ENCODE results near the gene HPCAL4.
A peak's percentile ranks its signal among the peaks of the same experiment; 100 is the strongest.

The HPCAL4 gene

GRCh38 chr1:39679821-39680220 lies 11.4 kb downstream of the HPCAL4 start:
- no peak for DNase-seq
- Histone ChIP-seq H3K27ac (ENCODE audit: low read length) (peak overlapping the region; percentile 85; the same call in 1 of the 2 replicates), H3K9me3 (replicated peaks; ENCODE audit: insufficient read depth, low read length) (no peaks in the 10 kb centered on the region), H4K20me1 (ENCODE audit: insufficient read depth, low read length) (no peaks in the 10 kb centered on the region), H2AFZ (ENCODE audit: low read length) (0 out of 2 replicates have a peak overlapping the region, but pooled peaks have one; percentile 32), H3K4me1 (ENCODE audit: low read length) (peaks cover 27% of the 10 kb centered on the region), H3K27me3 (replicated peaks; ENCODE audit: insufficient read depth, low read length) (no peaks in the 10 kb centered on the region), H3K36me3 (replicated peaks; ENCODE audit: insufficient read depth, low read length) (no peaks in the 10 kb centered on the region), H3F3A (ENCODE audit: insufficient read depth, low read length) (peaks cover 23% of the 10 kb centered on the region), H3K4me3 (ENCODE audit: low read length) (no peak overlapping the region), H3K9me2 (replicated peaks; ENCODE audit: insufficient read depth, low read length) (no peaks in the 10 kb centered on the region), H3K79me2 (ENCODE audit: low read length) (no peaks in the 10 kb centered on the region), H3K4me2 (ENCODE audit: low read depth, low read length) (no peak overlapping the region), H3K9ac (ENCODE audit: low read length) (no peak overlapping the region)
- TF ChIP-seq CTCF (IDR thresholded peaks at IDR 0.05; ENCODE audit: low read length): no peak
- TF ChIP-seq EZH2 (optimal IDR thresholded peaks at IDR 0.05; ENCODE audit: low read depth, low read length): no peak
- TF ChIP-seq EZH2phosphoT487 (IDR thresholded peaks at IDR 0.05; ENCODE audit: low read length): no peak

DNA sequence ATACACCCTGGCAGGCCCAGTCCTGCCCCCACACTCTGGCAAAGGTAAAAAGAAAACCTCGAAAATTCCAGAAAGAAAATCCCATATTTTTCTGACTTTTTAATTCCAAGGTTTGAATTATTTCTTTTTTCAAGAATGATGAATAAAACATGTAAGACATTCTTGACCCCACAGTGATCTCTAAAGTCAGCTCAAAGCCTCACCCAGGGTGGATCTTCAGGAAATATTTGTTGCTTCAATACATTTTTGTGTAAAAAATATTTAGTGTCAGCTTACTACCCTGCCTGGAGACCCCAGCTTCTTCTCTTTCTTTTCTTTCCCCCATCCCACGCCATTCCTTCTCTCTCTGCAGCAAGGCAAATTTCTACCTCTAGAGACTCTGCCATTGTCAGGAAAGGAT lies 12.3 kb downstream of the HPCAL4 start:
- H3K4me2 ChIP-seq (ENCODE audit: low read depth, low read length): no peak overlapping the region
- peaks cover 23% of the 10 kb centered on the region for H3F3A ChIP-seq (ENCODE audit: insufficient read depth, low read length)
- H2AFZ ChIP-seq (ENCODE audit: low read length): no peak overlapping the region
- H3K9me2 ChIP-seq (replicated peaks; ENCODE audit: insufficient read depth, low read length): no peaks in the 10 kb centered on the region
- H3K9ac ChIP-seq (ENCODE audit: low read length): no peak overlapping the region
- TF ChIP-seq EZH2 (optimal IDR thresholded peaks at IDR 0.05; ENCODE audit: low read depth, low read length): no peak
- no peak for TF ChIP-seq CTCF (IDR thresholded peaks at IDR 0.05; ENCODE audit: low read length)
- TF ChIP-seq EZH2phosphoT487 (IDR thresholded peaks at IDR 0.05; ENCODE audit: low read length): no peak
- H4K20me1 ChIP-seq (ENCODE audit: insufficient read depth, low read length): no peaks in the 10 kb centered on the region
- H3K27me3 ChIP-seq (replicated peaks; ENCODE audit: insufficient read depth, low read length): no peaks in the 10 kb centered on the region
- H3K4me3 ChIP-seq (ENCODE audit: low read length): no peak overlapping the region
- H3K36me3 ChIP-seq (replicated peaks; ENCODE audit: insufficient read depth, low read length): no peaks in the 10 kb centered on the region
- no peaks in the 10 kb centered on the region for H3K9me3 ChIP-seq (replicated peaks; ENCODE audit: insufficient read depth, low read length)
- H3K27ac ChIP-seq (ENCODE audit: low read length): no peak overlapping the region
- no peaks in the 10 kb centered on the region for H3K79me2 ChIP-seq (ENCODE audit: low read length)
- no peak for DNase-seq
- H3K4me1 ChIP-seq (ENCODE audit: low read length): peaks cover 27% of the 10 kb centered on the region

GRCh38 chr1:39677645-39678044 lies 13.6 kb downstream of the HPCAL4 start:
- Histone ChIP-seq H3K4me3 (ENCODE audit: low read length) (no peak overlapping the region), H3K36me3 (replicated peaks; ENCODE audit: insufficient read depth, low read length) (no peaks in the 10 kb centered on the region), H3F3A (ENCODE audit: insufficient read depth, low read length) (peaks cover 23% of the 10 kb centered on the region), H3K4me1 (ENCODE audit: low read length) (peaks cover 27% of the 10 kb centered on the region), H3K27me3 (replicated peaks; ENCODE audit: insufficient read depth, low read length) (no peaks in the 10 kb centered on the region), H3K9me3 (replicated peaks; ENCODE audit: insufficient read depth, low read length) (no peaks in the 10 kb centered on the region), H3K27ac (ENCODE audit: low read length) (no peak overlapping the region), H3K9me2 (replicated peaks; ENCODE audit: insufficient read depth, low read length) (no peaks in the 10 kb centered on the region), H3K4me2 (ENCODE audit: low read depth, low read length) (no peak overlapping the region), H3K9ac (ENCODE audit: low read length) (no peak overlapping the region), H4K20me1 (ENCODE audit: insufficient read depth, low read length) (no peaks in the 10 kb centered on the region), H2AFZ (ENCODE audit: low read length) (no peak overlapping the region), H3K79me2 (ENCODE audit: low read length) (no peaks in the 10 kb centered on the region)
- TF ChIP-seq CTCF (IDR thresholded peaks at IDR 0.05; ENCODE audit: low read length) (no peak), EZH2 (optimal IDR thresholded peaks at IDR 0.05; ENCODE audit: low read depth, low read length) (no peak), EZH2phosphoT487 (IDR thresholded peaks at IDR 0.05; ENCODE audit: low read length) (no peak)
- DNase-seq: no peak
